HepG2 (cell line): ENCODE measurements around the gene DSTYK. TPM values are rescaled to one million over a fixed set of nuclear protein-coding genes. Genes with fewer than 3 reads are reported as not detected.

ENCODE experiments used
- BCL6 ChIP-seq: IDR thresholded peaks from 2 replicates; pipeline ENCODE4 v1.6.1; 2016; ENCODE audit warnings: missing genetic modification reagents, missing compliant biosample characterization
- CAMTA2 ChIP-seq: sonication (generic); formaldehyde crosslinking; IDR thresholded peaks from 2 replicates; pipeline ENCODE4 v1.4.0; 2020; ENCODE audit warnings: mild to moderate bottlenecking, missing genetic modification reagents, borderline replicate concordance
- DMAP1 ChIP-seq: IDR thresholded peaks from 2 replicates; pipeline ENCODE4 v1.6.1; 2016
- FLYWCH1 ChIP-seq: sonication (generic); formaldehyde crosslinking; IDR thresholded peaks from 2 replicates; pipeline ENCODE4 v1.8.1; 2023; ENCODE audit warnings: mild to moderate bottlenecking, missing genetic modification reagents
- HES4 ChIP-seq: sonication (generic); formaldehyde crosslinking; IDR thresholded peaks from 2 replicates; pipeline ENCODE4 v1.9.0; 2021; ENCODE audit warnings: mild to moderate bottlenecking, missing genetic modification reagents, borderline replicate concordance
- HOMEZ ChIP-seq: IDR thresholded peaks from 2 replicates; pipeline ENCODE4 v1.6.1; 2016; ENCODE audit warnings: low read depth
- KLF9 ChIP-seq: IDR thresholded peaks from 2 replicates; pipeline ENCODE4 v1.6.1; 2016; ENCODE audit warnings: low read depth
- MXI1 ChIP-seq: IDR thresholded peaks from 3 replicates; pipeline ENCODE4 v1.6.1; 2012; ENCODE audit warnings: low read depth, low read length, inconsistent platforms, borderline replicate concordance
- SATB2 ChIP-seq: sonication (generic); formaldehyde crosslinking; IDR thresholded peaks from 2 replicates; pipeline ENCODE4 v1.5.0; 2020; ENCODE audit warnings: missing genetic modification reagents
- TCF12 ChIP-seq, 2 experiments: fragments of 450-650 bp in 1 of 2; sonication (generic) in 1 of 2; formaldehyde crosslinking in 1 of 2; IDR thresholded peaks; 2 replicates each; pipeline versions ENCODE4 v1.6.1 to v1.8.0; 2017 to 2022; ENCODE audit warnings: antibody characterized with exemption in 1 of 2, mild to moderate bottlenecking in 1 of 2, missing genetic modification reagents in 1 of 2, moderate library complexity in 1 of 2
- THAP7 ChIP-seq: sonication (generic); formaldehyde crosslinking; IDR thresholded peaks from 2 replicates; pipeline ENCODE4 v1.8.1; 2023; ENCODE audit warnings: mild to moderate bottlenecking, missing genetic modification reagents
- ZBTB4 ChIP-seq: sonication (generic); formaldehyde crosslinking; IDR thresholded peaks from 2 replicates; pipeline ENCODE4 v1.4.0; 2020; ENCODE audit warnings: missing genetic modification reagents, mild to moderate bottlenecking, borderline replicate concordance
- ZFP36L2 ChIP-seq: sonication (generic); formaldehyde crosslinking; IDR thresholded peaks from 2 replicates; pipeline ENCODE4 v1.4.0; 2020; ENCODE audit warnings: missing genetic modification reagents
- ZFP91 ChIP-seq: sonication (generic); formaldehyde crosslinking; IDR thresholded peaks from 2 replicates; pipeline ENCODE4 v1.9.0; 2022; ENCODE audit warnings: missing genetic modification reagents, mild to moderate bottlenecking, borderline replicate concordance
- ZFX ChIP-seq: sonication (generic); formaldehyde crosslinking; IDR thresholded peaks from 2 replicates; pipeline ENCODE4 v1.4.0; 2020; ENCODE audit warnings: mild to moderate bottlenecking, low read depth, missing genetic modification reagents, moderate library complexity
- ZNF121 ChIP-seq: sonication (generic); formaldehyde crosslinking; IDR thresholded peaks from 2 replicates; pipeline ENCODE4 v1.5.0; 2020; ENCODE audit warnings: mild to moderate bottlenecking, missing genetic modification reagents
- ZNF205 ChIP-seq: IDR thresholded peaks from 2 replicates; pipeline ENCODE4 v1.6.1; 2018; ENCODE audit warnings: missing biosample characterization, missing genetic modification reagents
- ZNF230 ChIP-seq: sonication (generic); formaldehyde crosslinking; IDR thresholded peaks from 2 replicates; pipeline ENCODE4 v1.4.0; 2020; ENCODE audit warnings: mild to moderate bottlenecking, missing genetic modification reagents
- ZNF232 ChIP-seq: sonication (generic); formaldehyde crosslinking; IDR thresholded peaks from 2 replicates; pipeline ENCODE4 v1.4.0; 2020; ENCODE audit warnings: missing genetic modification reagents, borderline replicate concordance
- ZNF737 ChIP-seq: sonication (generic); formaldehyde crosslinking; IDR thresholded peaks from 2 replicates; pipeline ENCODE4 v1.5.0; 2020; ENCODE audit warnings: missing genetic modification reagents, mild to moderate bottlenecking, borderline replicate concordance
- ZSCAN25 ChIP-seq: sonication (generic); formaldehyde crosslinking; IDR thresholded peaks from 2 replicates; pipeline ENCODE4 v1.8.0; 2022; ENCODE audit warnings: mild to moderate bottlenecking, missing genetic modification reagents
- polyA plus RNA-seq, 8 experiments: library from polyadenylated mRNA; depleted of rRNA in 3 of 8; stranded (reverse) in 7 of 8; unstranded in 1 of 8; fragments of >200 nt; fragmentation: Illumina TruSeq in 4 of 8; extraction: Trizol in 4 of 8; gene quantifications; 2 replicates each; pipeline versions ENCODE4 v1.2.1 to v1.2.3, GENCODE V29; 2011 to 2016; ENCODE audit warnings: low read depth in 4 of 8, missing spikeins in 1 of 8, mixed read lengths in 1 of 8; ENCODE audit not compliant: insufficient read depth in 1 of 8
- total RNA-seq, 5 experiments: library from RNA; depleted of rRNA; stranded (reverse); fragments of >200 nt; fragmentation: Illumina TruSeq; extraction: Trizol; gene quantifications; 2 replicates each; pipeline ENCODE4 v1.2.3, GENCODE V29; 2016; ENCODE audit warnings: low read depth in 1 of 5

Gene DSTYK
- total and polyA plus RNA-seq, 2 of the 13 experiments (the other 11 are each of a cell fraction or from before 2014, with no cell fraction given) = 2.6 to 4.8 TPM

GRCh38 chr1:205211169-205211838 is at the start of gene DSTYK (continued):
- TF ChIP-seq HOMEZ (CRISPR knock-in tag) = peak; percentile 76
- TF ChIP-seq ZSCAN25 (CRISPR knock-in tag) = peak; percentile 77
- no peak for TF ChIP-seq FLYWCH1 (CRISPR knock-in tag)
- TF ChIP-seq KLF9 = no peak; the same call in 1 of the 2 replicates
- peak; percentile 64; the same call in 1 of the 2 replicates for TF ChIP-seq ZNF232 (CRISPR knock-in tag)
- peak; percentile 95 for TF ChIP-seq ZFP91 (CRISPR knock-in tag)
- TF ChIP-seq TCF12 (IDR thresholded peaks at IDR 0.05) = no peak
- TF ChIP-seq TCF12 (CRISPR knock-in tag; IDR thresholded peaks at IDR 0.05) = peak; percentile 60; the same call in 1 of the 2 replicates
- TF ChIP-seq BCL6 (CRISPR knock-in tag) = peak; percentile 62
- peak; percentile 85; the same call in 1 of the 2 replicates for TF ChIP-seq ZNF230
- TF ChIP-seq ZFX (CRISPR knock-in tag) = peak; percentile 87
- TF ChIP-seq SATB2 = no peak; the same call in 1 of the 2 replicates
- TF ChIP-seq CAMTA2 (CRISPR knock-in tag) = no peak
- peak; percentile 78; the same call in 1 of the 2 replicates for TF ChIP-seq THAP7 (CRISPR knock-in tag)
- 0 out of 2 replicates have a peak, but pooled peaks have one; percentile 46 for TF ChIP-seq ZBTB4 (CRISPR knock-in tag)
- TF ChIP-seq DMAP1 (CRISPR knock-in tag) = peak; percentile 92
- peak; percentile 88 for TF ChIP-seq ZNF205 (CRISPR knock-in tag)
- peak; percentile 30; the same call in 1 of the 3 replicates for TF ChIP-seq MXI1
- TF ChIP-seq ZNF737 (CRISPR knock-in tag) = no peak
- TF ChIP-seq ZNF121 (CRISPR knock-in tag) = 0 out of 2 replicates have a peak, but pooled peaks have one; percentile 27
- TF ChIP-seq ZFP36L2 (CRISPR knock-in tag) = peak; percentile 41; the same call in 1 of the 2 replicates
- TF ChIP-seq HES4 = no peak; the same call in 1 of the 2 replicates
